HG02970 (cell line): ENCODE measurements around the gene PGS1.

ENCODE experiments used
- ATAC-seq: cut with Tn5 transposase; IDR thresholded peaks from one replicate; pipeline ENCODE4 v1.9.1; 2021; ENCODE audit warnings: mild to moderate bottlenecking, moderate library complexity, moderate number of reproducible peaks; ENCODE audit not compliant: unreplicated experiment, low FRiP score

The PGS1 gene

GRCh38 chr17:78406920-78407319, 28.5 kb downstream of the PGS1 start:
- no peak for ATAC-seq

- no peak for ATAC-seq
Observed at GRCh38 chr17:78407387-78408000, 29.0 kb downstream of the PGS1 start.

GRCh38 chr17:78408476-78409050, 30.1 kb downstream of the PGS1 start:
- no peak for ATAC-seq

GRCh38 chr17:78409191-78409928, 30.9 kb downstream of the PGS1 start:
- ATAC-seq, result no peak

GRCh38 chr17:78411241-78411857, 32.9 kb downstream of the PGS1 start:
- no peak for ATAC-seq

- no peak for ATAC-seq
Observed at GRCh38 chr17:78412403-78412802, 34.0 kb downstream of the PGS1 start.

GRCh38 chr17:78414178-78415162, 36.0 kb downstream of the PGS1 start:
- ATAC-seq, result no peak

GRCh38 chr17:78415821-78416711, 37.6 kb downstream of the PGS1 start:
- no peak for ATAC-seq

GRCh38 chr17:78416791-78417530, 38.5 kb downstream of the PGS1 start:
- no peak for ATAC-seq

GRCh38 chr17:78417531-78417909, 39.1 kb downstream of the PGS1 start:
- ATAC-seq, result no peak

GRCh38 chr17:78418326-78419026, 40.0 kb downstream of the PGS1 start:
- ATAC-seq, result no peak

- ATAC-seq, result no peak
Observed at GRCh38 chr17:78419970-78420815, 41.7 kb downstream of the PGS1 start.

- ATAC-seq, result no peak
Observed at GRCh38 chr17:78421084-78421533, 42.7 kb downstream of the PGS1 start.

GRCh38 chr17:78421534-78422266, 43.3 kb downstream of the PGS1 start:
- ATAC-seq, result no peak

- ATAC-seq, result no peak
Observed at GRCh38 chr17:78422267-78422605, 43.8 kb downstream of the PGS1 start.

- ATAC-seq, result no peak
Observed at GRCh38 chr17:78422872-78423588, 44.6 kb downstream of the PGS1 start.
